GM12878 (cell line): ENCODE data around the gene PAEP. TPM values are rescaled to one million over a fixed set of nuclear protein-coding genes. Genes with fewer than 3 reads are reported as not detected.

Source experiments
- ATAC-seq: fragments of 200-7000 bp; cut with Tn5 transposase; 3 replicates; pipeline ENCODE4 v1.9.1; 2020; ENCODE audit warnings: mild to moderate bottlenecking, moderate library complexity
- BruUV-seq: library from RNA; stranded (reverse); fragments of 400-500 nt; replicated peaks from 2 replicates; lab custom pipeline; 2021; lab: Mats Ljungman, UMichigan
- CTCF ChIA-PET: fragments of 300-600 bp; sonication (Branson Sonifier 250); formaldehyde crosslinking; extraction: SDS; loops from one replicate; lab custom pipeline; 2021; ENCODE audit warnings: inconsistent platforms; lab: Yijun Ruan, JAX
- POLR2A ChIA-PET: fragments of 350-600 bp; formaldehyde crosslinking; extraction: SDS; loops from one replicate; lab custom pipeline; 2021; ENCODE audit warnings: inconsistent platforms; lab: Charles Lee
- RAD21 ChIA-PET: fragments of 300-600 bp; sonication (Branson Sonifier 250); formaldehyde crosslinking; loops from one replicate; lab custom pipeline; 2023; ENCODE audit warnings: antibody characterized with exemption; ENCODE audit not compliant: unreplicated experiment; lab: Charles Lee
- SMC1A ChIA-PET: fragments of 300-600 bp; sonication (Branson Sonifier 250); formaldehyde crosslinking; loops from one replicate; lab custom pipeline; 2023; ENCODE audit not compliant: unreplicated experiment, uncharacterized antibody; lab: Charles Lee
- DNase-seq: peaks from one replicate; pipeline ENCODE4 v3.0.0-alpha.2; 2011; ENCODE audit warnings: low read depth, low spot score
- FAIRE-seq: peaks from 3 replicates; lab custom pipeline; 2011; peaks lifted over from hg19 to GRCh38; lab: Jason Lieb, UNC
- H2AFZ ChIP-seq: 2 replicates; pipeline ENCODE4 v1.6.0; 2011; ENCODE audit warnings: low read depth, low read length, control low read depth; ENCODE audit not compliant: control insufficient read depth
- H3K27ac ChIP-seq: 2 replicates; pipeline ENCODE4 v1.5.1; 2011; ENCODE audit warnings: control low read depth; ENCODE audit not compliant: control insufficient read depth, insufficient read depth
- H3K27me3 ChIP-seq, 2 experiments: replicated peaks in 1 of 2; 2 replicates each; pipeline versions ENCODE4 v1.6.0 to v1.6.1; 2011; ENCODE audit warnings: low read length in 1 of 2; ENCODE audit not compliant: control insufficient read depth in 2 of 2, insufficient read depth in 2 of 2
- H3K36me3 ChIP-seq, 2 experiments: 2 replicates each; pipeline ENCODE4 v1.5.1; 2011; ENCODE audit warnings: low read length in 1 of 2; ENCODE audit not compliant: control insufficient read depth in 2 of 2, insufficient read depth in 2 of 2
- H3K4me1 ChIP-seq: 2 replicates; pipeline ENCODE4 v1.6.1; 2011; ENCODE audit warnings: mild to moderate bottlenecking, low read length, moderate library complexity, mixed read lengths; ENCODE audit not compliant: control insufficient read depth, insufficient read depth
- H3K4me2 ChIP-seq: 2 replicates; pipeline ENCODE4 v1.6.0; 2011; ENCODE audit warnings: control low read depth; ENCODE audit not compliant: control insufficient read depth, insufficient read depth
- H3K4me3 ChIP-seq: fragments of 200-600 bp; sonication (generic); 2 replicates; pipeline ENCODE4 v1.5.1; 2016
- H3K79me2 ChIP-seq: 2 replicates; pipeline ENCODE4 v1.6.0; 2011; ENCODE audit warnings: low read length; ENCODE audit not compliant: control insufficient read depth, insufficient read depth
- H3K9ac ChIP-seq: 2 replicates; pipeline ENCODE4 v1.8.0; 2011; ENCODE audit warnings: low read length, control low read depth, mixed read lengths; ENCODE audit not compliant: control insufficient read depth, insufficient read depth
- H3K9me3 ChIP-seq: replicated peaks from 3 replicates; pipeline ENCODE4 v1.5.1; 2011; ENCODE audit warnings: mild to moderate bottlenecking, low read length; ENCODE audit not compliant: control insufficient read depth, insufficient read depth
- H4K20me1 ChIP-seq: 2 replicates; pipeline ENCODE4 v1.6.0; 2011; ENCODE audit not compliant: control insufficient read depth, insufficient read depth
- ATF7 ChIP-seq: fragments of 450-650 bp; IDR thresholded peaks from 2 replicates; pipeline ENCODE4 v1.6.1; 2016; ENCODE audit warnings: low read depth, mild to moderate bottlenecking
- CREB1 ChIP-seq: IDR thresholded peaks from 2 replicates; pipeline ENCODE4 v1.6.1; 2012; ENCODE audit warnings: low read depth, mild to moderate bottlenecking, inconsistent platforms
- GATAD2B ChIP-seq: fragments of 450-650 bp; conservative IDR thresholded peaks from 2 replicates; pipeline ENCODE4 v1.6.1; 2017; ENCODE audit warnings: low read depth, mild to moderate bottlenecking, moderate library complexity
- JUNB ChIP-seq: IDR thresholded peaks from 2 replicates; pipeline ENCODE4 v1.6.1; 2016; ENCODE audit warnings: antibody characterized with exemption, mild to moderate bottlenecking
- NFIC ChIP-seq: IDR thresholded peaks from 2 replicates; pipeline ENCODE4 v1.6.1; 2012; ENCODE audit warnings: low read depth, mild to moderate bottlenecking, inconsistent platforms, low read length, moderate library complexity
- PKNOX1 ChIP-seq: fragments of 450-650 bp; IDR thresholded peaks from 2 replicates; pipeline ENCODE4 v1.6.1; 2016; ENCODE audit warnings: mild to moderate bottlenecking
- RAD51 ChIP-seq: fragments of 450-650 bp; IDR thresholded peaks from 2 replicates; pipeline ENCODE4 v1.6.1; 2016; ENCODE audit warnings: moderate library complexity, mild to moderate bottlenecking, inconsistent platforms
- RCOR1 ChIP-seq: conservative IDR thresholded peaks from 2 replicates; pipeline ENCODE4 v1.6.1; 2012; ENCODE audit warnings: low read depth, low read length, improper control_type of control experiment
- ZBTB40 ChIP-seq: fragments of 450-650 bp; IDR thresholded peaks from 2 replicates; pipeline ENCODE4 v1.6.1; 2016; ENCODE audit warnings: mild to moderate bottlenecking, moderate library complexity, borderline replicate concordance
- ZNF207 ChIP-seq: fragments of 450-650 bp; IDR thresholded peaks from 2 replicates; pipeline ENCODE4 v1.6.1; 2014; ENCODE audit warnings: antibody characterized with exemption, mild to moderate bottlenecking, borderline replicate concordance
- ZNF384 ChIP-seq: IDR thresholded peaks from 2 replicates; pipeline ENCODE4 v1.6.1; 2012; ENCODE audit warnings: low read depth, mild to moderate bottlenecking, low read length, improper control_type of control experiment, borderline replicate concordance
- ZSCAN29 ChIP-seq: fragments of 450-650 bp; IDR thresholded peaks from 2 replicates; pipeline ENCODE4 v1.6.1; 2017; ENCODE audit warnings: mild to moderate bottlenecking, moderate library complexity
- WGBS: methylation state at CpG from one replicate; pipeline ENCODE4 v1.1.6; 2016; ENCODE audit warnings: low lambda C conversion rate; ENCODE audit not compliant: insufficient replicate concordance, insufficient coverage; ENCODE audit errors: missing lambda C conversion rate; 5-methylcytosine and 5-hydroxymethylcytosine counted together
- in situ Hi-C: fragments of 300-500 bp; cut with MboI; formaldehyde crosslinking; loops from 9 replicates; pipeline ENCODE4 v1.14.3; 2018; ENCODE audit warnings: mixed read lengths
- intact Hi-C: fragments of 100-400 bp; cut with micrococcal nuclease; formaldehyde crosslinking; loops from one replicate; pipeline ENCODE4 v1.14.2; 2022; ENCODE audit not compliant: unreplicated experiment
- polyA plus RNA-seq, 11 experiments: library from polyadenylated mRNA; depleted of rRNA in 4 of 11; unstranded in 6 of 11; stranded (reverse) in 5 of 11; fragments of >200 nt; fragmentation: Nextera tagmentation in 4 of 11; fragmentation: Illumina TruSeq in 1 of 11; extraction: Ambion mirVana in 4 of 11; extraction: Trizol in 1 of 11; gene quantifications; 1 replicate in 1 of 11; 2 replicates in 10 of 11; pipeline versions ENCODE4 v1.2.1 to v1.2.3, GENCODE V29; 2011 to 2016; ENCODE audit warnings: inconsistent platforms in 2 of 11, missing spikeins in 2 of 11, low read depth in 1 of 11
- total RNA-seq, 4 experiments: library from RNA; depleted of rRNA in 3 of 4; stranded (reverse); fragments of >200 nt in 3 of 4; fragmentation: Illumina TruSeq in 1 of 4; extraction: Trizol in 1 of 4; gene quantifications; 2 replicates each; pipeline versions ENCODE4 v1.2.1 to v1.2.3, GENCODE V29; 2013 to 2021

PAEP gene
- total and polyA plus RNA-seq, 10 of the 15 experiments (the other 5 are each of a cell fraction or from before 2014, with no cell fraction given): not detected

- ChIA-PET POLR2A (no interaction called here), CTCF (interaction anchor here (0.7 to 0.9 kb wide), 2 partner anchors 9 to 221 kb away, joined by 3 read pairs; no protein-coding TSS in a partner anchor), SMC1A (no interaction called here), RAD21 (no interaction called here)
- no peak for DNase-seq
- Histone ChIP-seq H3K79me2 (no peaks in the 10 kb centered on the region), H3K4me1 (no peaks in the 10 kb centered on the region), H3K36me3 (no peaks in the 10 kb centered on the region), H3K27ac (no peak overlapping the region), H4K20me1 (no peaks in the 10 kb centered on the region), H3K27me3 (no peaks in the 10 kb centered on the region; a peak in 1 of 4 replicates), H3K4me2 (no peak overlapping the region), H3K4me3 (no peak overlapping the region), H3K9ac (no peak overlapping the region), H2AFZ (no peak overlapping the region), H3K9me3 (no peaks in the 10 kb centered on the region)
- WGBS: 40% methylated on average over 17 of the region's 17 CpGs
- no TSS peak for BruUV-seq
- TF ChIP-seq PKNOX1 (no peak), ZSCAN29 (no peak), ZBTB40 (no peak), ZNF207 (no peak), ZNF384 (no peak), GATAD2B (no peak), RAD51 (no peak), JUNB (no peak), RCOR1 (no peak), ATF7 (no peak), CREB1 (no peak), NFIC (no peak)
- in situ Hi-C loops (no loop called here), intact Hi-C loops (loop anchor here (10.0 kb wide), 1 partner anchor 515 kb away; no protein-coding TSS in a partner anchor)
- no peak for FAIRE-seq
- ATAC-seq: no peak
Measured at GRCh38 chr9:135609366-135609955, 47.9 kb downstream of the PAEP start.
